ENCODE measurements around the gene PSRC1.

PSRC1 gene

DNA sequence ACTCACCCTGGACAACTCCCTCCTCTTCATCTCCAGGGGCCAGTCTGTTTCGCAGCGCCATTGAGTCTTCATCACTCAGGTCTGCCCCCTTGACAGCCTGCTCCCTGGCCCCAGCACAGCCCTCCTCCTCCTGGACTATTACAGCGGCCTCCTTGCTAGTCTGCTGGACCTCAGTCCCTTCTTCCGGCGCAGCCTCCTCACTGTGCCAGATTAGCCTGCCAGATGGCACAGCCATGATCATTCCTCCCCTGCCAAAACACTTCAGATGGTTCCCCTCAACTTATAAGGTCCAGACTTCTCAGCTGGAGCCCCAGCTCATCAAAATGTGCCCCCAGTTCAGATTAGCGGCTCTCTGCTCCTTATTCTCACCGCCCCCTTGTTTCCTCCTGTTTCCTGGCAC lies 40.6 kb downstream of the PSRC1 start:
- DNase-seq = no peak

DNA sequence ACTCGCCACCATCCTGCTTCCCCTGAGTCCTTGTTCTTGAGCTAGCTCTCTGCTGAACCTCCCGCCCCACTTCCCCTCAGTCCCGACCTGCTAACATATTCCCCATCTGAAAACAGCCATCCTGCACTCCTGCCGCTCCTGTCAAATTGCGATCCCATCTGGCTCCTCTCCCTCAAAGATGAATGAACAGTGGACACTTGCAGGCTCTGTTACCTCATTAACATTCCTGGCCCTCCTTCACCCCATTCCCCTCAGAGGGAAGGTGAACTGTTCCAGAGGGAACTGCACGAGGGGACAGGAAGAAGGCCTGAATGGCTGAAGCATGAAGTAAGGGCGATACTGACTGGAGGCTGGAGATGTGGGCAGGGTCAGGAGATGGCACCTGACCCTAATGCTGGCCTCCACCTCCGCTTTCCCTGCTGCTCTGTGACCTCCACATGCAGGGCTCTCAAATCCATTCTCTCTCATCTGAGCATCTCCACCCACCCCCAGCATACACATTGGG lies 41.1 kb downstream of the PSRC1 start:
- DNase-seq = no peak

DNA sequence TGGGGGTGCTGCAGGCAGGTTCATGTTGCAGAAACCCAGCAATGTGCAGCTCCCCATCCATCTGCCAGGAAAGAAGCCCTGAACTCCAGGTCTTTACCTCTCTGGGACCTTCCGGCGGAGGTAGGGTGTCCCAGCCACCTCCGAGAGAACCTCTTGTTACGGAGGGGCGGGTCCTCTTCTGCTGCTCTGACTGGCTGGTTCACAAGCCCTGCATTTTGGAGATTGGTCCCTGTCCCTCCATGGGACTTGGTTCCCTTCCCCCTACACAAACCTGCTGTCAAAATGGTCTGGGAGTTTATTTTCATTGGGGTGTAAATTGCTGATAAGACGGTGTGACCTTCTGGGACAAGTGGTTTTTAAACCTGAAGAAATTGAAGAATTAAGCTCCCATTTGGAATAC lies 41.6 kb downstream of the PSRC1 start:
- no peak for DNase-seq

DNA sequence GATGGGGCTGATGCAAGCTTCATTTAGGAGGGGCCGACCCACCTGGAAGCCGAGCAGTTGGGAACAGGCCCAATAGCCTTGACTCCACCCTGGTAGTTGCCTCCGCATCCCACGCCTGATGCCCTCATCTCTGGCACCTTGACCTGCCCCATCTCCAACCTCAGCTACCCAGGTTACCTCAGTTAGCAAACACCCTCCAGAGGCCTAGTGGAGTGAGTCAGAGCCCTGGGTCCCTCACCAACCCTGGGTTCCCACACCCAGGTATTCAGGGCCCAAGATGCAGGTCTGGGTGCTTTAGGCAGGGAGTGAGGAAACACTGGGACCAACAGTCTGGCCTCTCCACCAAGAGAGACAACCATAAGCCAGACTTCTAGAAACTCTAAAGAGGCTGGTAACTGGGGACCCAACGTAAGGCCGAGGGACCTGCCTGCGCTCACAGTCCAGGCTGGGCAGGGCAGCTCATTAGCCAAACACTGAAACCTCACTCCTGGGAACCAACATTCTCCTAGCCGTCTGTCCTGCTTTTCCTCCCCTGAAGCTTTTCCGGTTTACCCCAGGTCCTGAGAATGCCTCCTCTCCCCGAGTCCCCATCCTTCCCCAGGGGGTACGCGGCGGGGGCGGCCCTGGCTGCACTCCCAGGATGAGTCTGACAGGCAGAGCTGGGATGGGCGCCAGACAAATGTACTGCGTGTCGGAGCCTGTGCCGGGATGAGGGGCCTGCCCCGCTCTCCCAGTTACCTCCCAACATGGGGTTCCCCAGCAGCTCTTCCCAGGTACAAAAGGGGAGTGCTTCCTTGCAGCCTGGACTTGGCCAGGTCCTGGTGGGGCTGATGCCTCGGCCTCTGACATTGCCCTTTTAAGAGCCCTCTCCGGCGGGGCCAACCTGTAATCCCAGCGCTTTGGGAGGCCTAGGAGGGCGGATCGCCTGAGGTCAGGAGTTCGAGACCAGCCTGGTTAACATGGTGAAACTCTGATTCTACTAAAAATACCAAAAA lies 42.5 kb downstream of the PSRC1 start:
- peak; percentile 57 for DNase-seq

DNA sequence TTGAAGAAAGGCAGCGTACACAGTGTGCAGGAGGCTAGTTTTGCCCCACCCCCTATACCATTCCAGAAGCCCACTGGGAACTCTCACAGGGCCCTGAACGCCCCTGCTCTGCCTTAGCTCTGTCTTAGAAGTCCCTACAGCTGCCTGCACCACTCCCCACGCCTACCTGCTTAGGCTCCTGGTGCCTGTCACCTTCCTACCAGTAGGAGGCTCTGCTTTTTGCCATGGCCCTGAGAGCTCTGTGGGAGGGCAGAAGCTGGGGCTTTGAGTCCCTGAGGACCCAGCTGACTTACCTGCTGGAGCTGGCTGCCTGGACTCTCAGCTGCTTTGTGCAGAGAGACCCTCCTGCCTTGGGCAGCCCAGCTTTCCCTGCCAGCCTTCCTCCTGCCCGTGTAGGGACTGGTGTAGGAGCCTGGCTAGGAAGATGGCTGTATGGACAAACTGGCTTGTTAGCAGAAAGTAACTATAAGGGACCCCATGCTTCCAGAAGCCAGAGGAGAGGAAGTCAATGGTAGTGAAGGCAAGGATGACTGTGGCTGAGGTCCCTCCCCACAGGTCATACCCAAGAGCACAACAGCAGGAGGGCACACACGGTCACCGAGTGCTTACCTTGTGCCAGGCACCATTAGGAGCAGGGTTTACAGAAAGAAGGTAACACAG lies 43.4 kb downstream of the PSRC1 start:
- peak; percentile 55 for DNase-seq

DNA sequence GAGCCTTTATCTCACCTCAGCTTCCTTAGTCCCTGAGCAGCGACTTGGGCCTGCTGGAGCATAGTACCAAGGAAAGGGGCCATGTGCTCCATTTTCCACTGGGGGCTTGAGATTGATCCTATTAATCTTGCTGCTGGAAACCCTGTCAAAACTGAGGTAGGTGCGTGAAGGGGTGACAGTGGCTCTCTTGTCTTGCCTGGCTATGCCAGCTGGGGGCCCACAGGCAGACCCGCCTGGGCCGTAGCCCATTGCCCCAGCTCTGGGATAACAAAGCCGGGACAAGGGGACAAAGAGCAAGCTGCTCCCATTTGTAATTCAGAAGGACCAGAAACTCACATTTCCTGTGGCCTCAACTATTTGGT lies 43.9 kb downstream of the PSRC1 start:
- no peak for DNase-seq

DNA sequence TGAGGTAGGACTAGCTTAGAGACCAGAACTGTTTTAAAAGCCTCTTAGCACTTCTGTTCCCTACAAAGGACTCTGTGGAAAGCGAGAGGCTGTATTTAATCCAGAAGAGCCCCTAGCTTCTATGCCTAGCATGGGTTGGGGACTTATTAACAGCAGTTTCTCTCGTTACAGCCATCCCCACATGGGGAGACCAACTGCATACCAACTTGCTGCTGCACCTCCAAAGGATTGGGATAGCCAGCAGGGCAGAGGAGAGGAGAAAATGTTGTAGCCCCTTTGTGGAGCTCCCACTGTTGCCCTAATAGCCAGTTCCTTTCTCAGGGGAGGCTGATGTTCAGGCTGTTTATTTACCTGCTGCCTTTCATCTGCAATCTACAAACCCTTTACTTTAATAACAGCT lies 44.6 kb downstream of the PSRC1 start:
- no peak for DNase-seq

DNA sequence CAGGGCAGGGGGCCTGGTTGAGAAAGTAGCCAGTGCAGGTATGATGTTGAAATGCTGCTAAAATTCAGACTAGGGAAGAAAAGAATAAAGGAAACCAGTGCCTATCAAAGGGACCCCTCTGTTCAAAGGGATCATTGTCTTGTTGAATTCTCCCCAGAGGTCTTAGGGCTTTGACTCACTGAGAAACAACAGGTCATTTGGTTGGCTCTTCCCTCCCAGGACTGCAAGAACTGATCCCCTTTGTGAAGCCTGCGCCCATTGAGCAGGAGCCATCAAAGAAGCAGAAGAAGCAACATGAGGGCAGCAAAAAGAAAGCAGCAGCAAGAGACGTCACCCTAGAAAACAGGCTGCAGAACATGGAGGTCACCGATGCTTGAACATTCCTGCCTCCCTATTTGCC lies 45.4 kb downstream of the PSRC1 start:
- DNase-seq = no peak

DNA sequence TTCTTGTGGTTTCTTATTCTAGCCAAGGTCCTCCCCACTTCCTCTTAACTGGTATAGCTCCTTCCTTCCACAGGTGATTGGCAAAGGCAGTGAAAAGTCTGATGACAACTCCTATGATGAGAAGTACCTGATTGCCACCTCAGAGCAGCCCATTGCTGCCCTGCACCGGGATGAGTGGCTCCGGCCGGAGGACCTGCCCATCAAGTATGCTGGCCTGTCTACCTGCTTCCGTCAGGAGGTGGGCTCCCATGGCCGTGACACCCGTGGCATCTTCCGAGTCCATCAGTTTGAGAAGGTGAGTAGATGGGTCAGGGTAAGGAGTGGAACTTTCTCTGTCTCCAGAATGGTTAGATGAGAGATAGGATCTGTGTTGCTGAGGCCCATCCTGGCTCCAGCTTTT lies 47.8 kb downstream of the PSRC1 start:
- DNase-seq = no peak

DNA sequence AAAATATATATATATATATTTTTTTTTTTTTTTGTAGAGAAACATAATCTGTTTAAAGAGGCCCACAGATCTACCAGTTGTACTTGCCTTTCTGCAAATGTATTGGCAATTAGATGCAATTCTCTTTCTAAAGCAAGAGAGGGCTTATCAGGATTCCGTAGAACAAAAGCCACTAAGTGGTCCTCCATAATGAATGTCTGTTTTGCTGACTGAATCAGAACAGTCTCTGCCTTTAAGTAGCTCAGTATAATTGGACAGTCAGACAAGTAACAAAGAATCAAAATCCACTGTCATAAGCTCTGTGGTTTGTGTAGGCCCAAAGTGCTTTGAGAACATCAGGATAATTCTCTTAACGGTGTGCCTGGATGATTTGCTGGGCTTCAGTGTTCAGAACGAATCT lies 51.9 kb downstream of the PSRC1 start:
- no peak for DNase-seq
